Raji (cell line): Measurements from ENCODE around the gene USP38.

Source experiments
- POLR2A ChIP-seq: IDR thresholded peaks from 2 replicates; pipeline ENCODE4 v1.6.1; 2011; ENCODE audit warnings: low read depth, low read length, control low read depth; ENCODE audit not compliant: insufficient read depth

Gene USP38

GRCh38 chr4:143184503-143185252 lies at the start of gene USP38:
Gene USP38, plus strand, starts transcription at chr4:143184917. Its CDS starts 534 bp downstream, at chr4:143185451.
- TF ChIP-seq POLR2A = peak; percentile 80

GRCh38 chr4:143135358-143135757 lies 49.4 kb upstream of the USP38 start:
- no peak for TF ChIP-seq POLR2A

- TF ChIP-seq POLR2A = no peak
Observed at GRCh38 chr4:143140696-143141095, 44.0 kb upstream of the USP38 start.

GRCh38 chr4:143148521-143148920 lies 36.2 kb upstream of the USP38 start:
- TF ChIP-seq POLR2A = no peak

- TF ChIP-seq POLR2A = no peak
Observed at GRCh38 chr4:143156853-143157252, 27.9 kb upstream of the USP38 start.

GRCh38 chr4:143163614-143164013 lies 21.1 kb upstream of the USP38 start:
- TF ChIP-seq POLR2A = no peak

- TF ChIP-seq POLR2A = no peak
Observed at GRCh38 chr4:143178923-143179322, 5.8 kb upstream of the USP38 start.

GRCh38 chr4:143183513-143184216 lies 1.1 kb upstream of the USP38 start:
- TF ChIP-seq POLR2A = no peak

GRCh38 chr4:143184217-143184502 lies 557 bp upstream of the USP38 start:
- no peak for TF ChIP-seq POLR2A

GRCh38 chr4:143185253-143186107 lies 763 bp downstream of the USP38 start:
- no peak for TF ChIP-seq POLR2A

- no peak for TF ChIP-seq POLR2A
Observed at GRCh38 chr4:143186212-143186611, 1.5 kb downstream of the USP38 start.

- TF ChIP-seq POLR2A = no peak
Observed at GRCh38 chr4:143186649-143187048, 1.9 kb downstream of the USP38 start.

- no peak for TF ChIP-seq POLR2A
Observed at GRCh38 chr4:143188136-143189088, 3.7 kb downstream of the USP38 start.

- TF ChIP-seq POLR2A = no peak
Observed at GRCh38 chr4:143189528-143189927, 4.8 kb downstream of the USP38 start.

- TF ChIP-seq POLR2A = no peak
Observed at GRCh38 chr4:143195581-143195980, 10.9 kb downstream of the USP38 start.
